ENCODE measurements around the gene BNC2.

BNC2 gene

DNA sequence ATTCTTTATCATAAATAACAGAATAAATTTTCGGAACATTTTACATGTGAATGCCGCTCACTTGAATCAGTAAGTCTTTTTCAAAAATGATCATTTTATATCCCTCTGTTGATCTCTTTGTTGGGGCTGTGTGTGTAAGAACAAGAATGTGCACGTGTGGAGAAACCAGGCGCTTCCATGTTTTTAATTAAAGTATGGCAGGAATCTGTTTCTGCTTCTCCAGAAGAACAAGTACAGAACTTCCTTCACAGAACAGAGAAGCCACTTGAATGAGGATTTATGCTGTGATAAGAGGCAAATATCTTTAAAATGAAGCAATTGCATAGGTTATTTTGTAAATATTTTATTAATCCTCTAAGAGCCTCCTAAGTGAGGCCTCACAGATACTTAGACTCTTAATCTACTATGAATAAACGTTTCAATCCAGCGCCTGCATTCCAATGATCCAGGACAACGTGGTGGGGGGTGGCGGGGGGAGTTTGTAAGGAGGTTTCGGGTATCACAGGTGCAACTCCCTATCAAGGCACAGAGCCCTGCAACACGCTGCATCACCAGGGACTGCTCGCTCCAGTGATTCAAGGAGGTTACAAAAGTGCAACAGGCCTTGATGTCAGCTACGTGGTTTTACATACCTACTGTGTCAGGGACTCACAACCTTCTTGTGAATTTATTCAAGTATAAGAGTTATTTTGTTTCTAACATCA lies 409.2 kb downstream of the BNC2 start:
- H3K4me3 ChIP-seq (ENCODE audit: low read depth, low read length) = no peak overlapping the region
- TF ChIP-seq, protein P1, sequence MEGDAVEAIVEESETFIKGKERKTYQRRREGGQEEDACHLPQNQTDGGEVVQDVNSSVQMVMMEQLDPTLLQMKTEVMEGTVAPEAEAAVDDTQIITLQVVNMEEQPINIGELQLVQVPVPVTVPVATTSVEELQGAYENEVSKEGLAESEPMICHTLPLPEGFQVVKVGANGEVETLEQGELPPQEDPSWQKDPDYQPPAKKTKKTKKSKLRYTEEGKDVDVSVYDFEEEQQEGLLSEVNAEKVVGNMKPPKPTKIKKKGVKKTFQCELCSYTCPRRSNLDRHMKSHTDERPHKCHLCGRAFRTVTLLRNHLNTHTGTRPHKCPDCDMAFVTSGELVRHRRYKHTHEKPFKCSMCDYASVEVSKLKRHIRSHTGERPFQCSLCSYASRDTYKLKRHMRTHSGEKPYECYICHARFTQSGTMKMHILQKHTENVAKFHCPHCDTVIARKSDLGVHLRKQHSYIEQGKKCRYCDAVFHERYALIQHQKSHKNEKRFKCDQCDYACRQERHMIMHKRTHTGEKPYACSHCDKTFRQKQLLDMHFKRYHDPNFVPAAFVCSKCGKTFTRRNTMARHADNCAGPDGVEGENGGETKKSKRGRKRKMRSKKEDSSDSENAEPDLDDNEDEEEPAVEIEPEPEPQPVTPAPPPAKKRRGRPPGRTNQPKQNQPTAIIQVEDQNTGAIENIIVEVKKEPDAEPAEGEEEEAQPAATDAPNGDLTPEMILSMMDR (IDR thresholded peaks at IDR 0.05; ENCODE audit: low read depth, low read length, missing control alignments) = no peak
- DNase-seq (ENCODE audit: low read depth) = no peak

DNA sequence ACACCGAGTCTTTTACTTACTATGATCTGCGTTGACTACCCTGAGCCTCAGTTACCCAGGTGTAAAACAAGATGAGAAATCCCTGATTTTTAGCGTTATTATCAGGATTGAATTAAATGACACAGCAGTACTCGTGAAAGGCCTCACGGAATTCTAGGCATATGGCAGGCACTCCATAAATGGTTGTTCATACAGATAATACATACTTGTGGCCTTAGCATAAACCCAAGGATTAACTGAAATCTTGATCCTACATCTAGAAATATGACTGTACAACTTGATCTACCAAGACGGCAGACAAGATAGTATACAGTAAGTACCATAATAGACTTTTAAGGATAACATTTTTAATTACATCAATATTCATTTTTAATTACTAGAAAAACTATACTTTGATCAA lies 409.8 kb downstream of the BNC2 start:
- H3K4me3 ChIP-seq (ENCODE audit: low read depth, low read length) = no peak overlapping the region
- DNase-seq (ENCODE audit: low read depth) = no peak
- TF ChIP-seq, protein P1 (IDR thresholded peaks at IDR 0.05; ENCODE audit: low read depth, low read length, missing control alignments) = no peak

- TF ChIP-seq, protein P1 (IDR thresholded peaks at IDR 0.05; ENCODE audit: low read depth, low read length, missing control alignments) = no peak
Observed at GRCh38 chr9:16459421-16460148, 410.9 kb downstream of the BNC2 start.

DNA sequence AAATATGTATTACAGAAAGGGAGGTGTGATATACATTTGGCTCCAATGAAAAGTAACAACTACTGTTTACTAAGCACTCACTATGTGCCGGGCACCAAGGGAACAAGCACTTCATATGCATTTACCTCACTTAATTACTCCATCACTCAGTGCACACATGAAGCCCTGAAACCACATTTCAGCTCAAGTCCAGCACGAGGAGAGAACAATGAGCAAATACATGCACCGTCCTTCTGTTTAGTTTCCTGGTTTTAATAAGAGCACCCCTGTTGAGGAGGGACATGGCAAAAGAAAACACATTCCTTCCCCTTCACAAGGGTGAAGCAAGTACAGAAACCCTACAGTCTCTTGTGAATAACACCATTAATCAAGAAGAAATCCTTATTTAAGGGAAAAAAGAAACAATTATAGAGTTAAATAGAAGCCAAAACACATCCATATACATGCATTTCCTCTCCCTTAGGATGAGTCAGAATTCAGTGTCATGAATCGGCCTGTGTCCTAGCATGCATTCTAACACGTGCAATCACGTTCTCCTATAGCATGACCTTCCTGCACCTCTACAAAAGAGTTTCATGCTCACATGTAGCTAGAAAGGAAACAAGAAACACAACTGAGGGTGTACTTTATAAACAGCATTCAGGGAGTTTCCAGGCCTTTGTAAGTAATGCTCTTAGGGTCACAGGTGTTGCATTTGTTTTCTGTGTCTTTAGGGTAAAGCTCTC lies 411.6 kb downstream of the BNC2 start:
- DNase-seq (ENCODE audit: low read depth) = peak; percentile 61
- H3K4me3 ChIP-seq (ENCODE audit: low read depth, low read length) = no peak overlapping the region
- TF ChIP-seq, protein P1 (IDR thresholded peaks at IDR 0.05; ENCODE audit: low read depth, low read length, missing control alignments) = no peak

More at GRCh38 chr9:16459421-16460148, 410.9 kb downstream of the BNC2 start:
- no peak for DNase-seq (ENCODE audit: low read depth)
- no peak overlapping the region for H3K4me3 ChIP-seq (ENCODE audit: low read depth, low read length)

- DNase-seq (ENCODE audit: low read depth) = no peak
- H3K4me3 ChIP-seq (ENCODE audit: low read depth, low read length) = no peak overlapping the region
- TF ChIP-seq, protein P1 (IDR thresholded peaks at IDR 0.05; ENCODE audit: low read depth, low read length, missing control alignments) = no peak
Observed at GRCh38 chr9:16455842-16456241, 414.6 kb downstream of the BNC2 start.

GRCh38 chr9:16453390-16453789 lies 417.1 kb downstream of the BNC2 start:
- H3K4me3 ChIP-seq (ENCODE audit: low read depth, low read length) = no peak overlapping the region
- DNase-seq (ENCODE audit: low read depth) = no peak
- TF ChIP-seq, protein P1 (IDR thresholded peaks at IDR 0.05; ENCODE audit: low read depth, low read length, missing control alignments) = no peak
